Psoas muscle (tissue), 8 donors: ENCODE measurements around the gene ZBTB7C. TPM values are rescaled to one million over a fixed set of nuclear protein-coding genes. Genes with fewer than 3 reads are reported as not detected.
A peak's percentile ranks its signal among the peaks of the same experiment; 100 is the strongest.

ENCODE experiments used
- ATAC-seq, 4 donors: fragments of 200-7000 bp; cut with Tn5 transposase; one replicate each; pipeline ENCODE4 v1.9.1; 2020; ENCODE audit warnings: moderate library complexity in 3 of 4, mild to moderate bottlenecking in 2 of 4
- DNase-seq, 2 donors: peaks; one replicate each; pipeline ENCODE4 v3.0.0-alpha.2; 2020
- H3K27ac ChIP-seq: fragments of 200-600 bp; one replicate; pipeline ENCODE4 v1.8.0; 2022
- H3K27me3 ChIP-seq, 3 donors: fragments of 200-600 bp in 1 of 3; one replicate each; pipeline versions ENCODE4 v1.6.1 to v1.8.0; 2013 to 2022; ENCODE audit warnings: low read length in 2 of 3, mild to moderate bottlenecking in 2 of 3, moderate library complexity in 1 of 3; ENCODE audit not compliant: insufficient read depth in 3 of 3
- H3K36me3 ChIP-seq, 2 donors: fragments of 200-600 bp in 1 of 2; one replicate each; pipeline versions ENCODE4 v1.6.1 to v1.8.0; 2013 to 2022; ENCODE audit warnings: low read depth in 1 of 2, mild to moderate bottlenecking in 1 of 2, moderate library complexity in 1 of 2; ENCODE audit not compliant: insufficient read depth in 1 of 2
- H3K4me1 ChIP-seq: fragments of 200-600 bp; one replicate; pipeline ENCODE4 v1.8.0; 2022
- H3K4me3 ChIP-seq: fragments of 200-600 bp; one replicate; pipeline ENCODE4 v1.8.0; 2022; ENCODE audit warnings: mild to moderate bottlenecking
- H3K9me3 ChIP-seq: fragments of 200-600 bp; one replicate; pipeline ENCODE4 v1.8.0; 2022
- CTCF ChIP-seq: fragments of 200-600 bp; IDR thresholded peaks from one replicate; pipeline ENCODE4 v1.8.0; 2022; ENCODE audit warnings: antibody characterized with exemption
- WGBS, 3 donors: extraction: QIAGEN DNeasy Blood & Tissue Kit; methylation state at CpG; one replicate each; pipeline versions ENCODE4 v1.1.6 to v1.1.7; 2013; 5-methylcytosine and 5-hydroxymethylcytosine counted together
- intact Hi-C, 2 donors: fragments of 100-400 bp; cut with DNase I; formaldehyde crosslinking; loops; one replicate each; pipeline versions ENCODE4 v1.11.0 to v1.14.2; 2022
- polyA plus RNA-seq, 3 donors: library from polyadenylated mRNA; stranded (reverse); fragments of 200-250 nt; gene quantifications; one replicate each; pipeline ENCODE4 v1.2.3, GENCODE V29; 2013
- total RNA-seq, 4 donors: library from RNA; stranded (reverse); fragmentation: NEBNext Ultra II Directional in 2 of 4; extraction: Animal tissue kit (Norgen Biotek cat#: 25700) in 2 of 4; gene quantifications; one replicate each; pipeline versions ENCODE4 v1.2.1 to v1.2.4, GENCODE V29; 2021 to 2023
- donor health status: healthy with polysubstance abuse.
- donor health status: DM: no; HTN: no; CAD: no; lungs with moderate emphysema.
- donor health status: Bipolar disorder and iron deficiency.
- donor health status: healthy.
- donor health status: DM: yes; HTN: yes; CAD: no.
- donor health status: DM: no; HTN: no; CAD: no.
- donor health status: DM: no; HTN: no; CAD: no.
- donor health status: DM: yes; HTN: yes; CAD: no.

ZBTB7C gene
- total and polyA plus RNA-seq, 7 donors, result 0.34 to 2.9 (median 0.78) TPM

- H3K36me3 ChIP-seq, result no peaks in the 10 kb centered on the region
- 53 to 63% (median 55%) methylated on average over 5 of the region's 5 CpGs for WGBS, 3 donors
- peaks cover 6% of the 10 kb centered on the region for H3K9me3 ChIP-seq
- DNase-seq (no peak), ATAC-seq (no peak)
- H3K4me3 ChIP-seq, result no peak overlapping the region
- H3K4me1 ChIP-seq, result no peaks in the 10 kb centered on the region
- no peaks in the 10 kb centered on the region for H3K27me3 ChIP-seq
- H3K27ac ChIP-seq, result no peak overlapping the region
- intact Hi-C loops, result no loop called here
- peak; percentile 31 for TF ChIP-seq CTCF
These were observed 411.8 kb downstream of the ZBTB7C start for GRCh38 chr18:47997338-47997780.

- 15 to 22% (median 15%) methylated on average over 3 of the region's 3 CpGs for WGBS, 3 donors
- intact Hi-C loops, result no loop called here
- Histone ChIP-seq H3K36me3 (no peaks in the 10 kb centered on the region), H3K27ac (no peak overlapping the region), H3K9me3 (peaks cover 6% of the 10 kb centered on the region), H3K27me3 (peaks cover 0 to 1% (median 0%) of the 10 kb centered on the region in 3 donors), H3K4me1 (no peaks in the 10 kb centered on the region), H3K4me3 (no peak overlapping the region)
- no peak for DNase-seq
- ATAC-seq, result no peak
- no peak for TF ChIP-seq CTCF
These were observed 413.1 kb downstream of the ZBTB7C start for GRCh38 chr18:47996091-47996541.

GRCh38 chr18:47995654-47996053 is 413.5 kb downstream of the ZBTB7C start:
- Histone ChIP-seq H3K4me1 (no peaks in the 10 kb centered on the region), H3K27me3 (peaks cover 0 to 1% (median 0%) of the 10 kb centered on the region in 3 donors), H3K9me3 (peaks cover 6% of the 10 kb centered on the region), H3K27ac (no peak overlapping the region), H3K36me3 (no peaks in the 10 kb centered on the region), H3K4me3 (no peak overlapping the region)
- intact Hi-C loops, result no loop called here
- DNase-seq (no peak), ATAC-seq (no peak)
- 37 to 61% (median 38%) methylated on average over 3 of the region's 3 CpGs for WGBS, 3 donors
- TF ChIP-seq CTCF, result no peak

- no peak overlapping the region for H3K27ac ChIP-seq
- H3K27me3 ChIP-seq, result peaks cover 0 to 1% (median 0%) of the 10 kb centered on the region in 3 donors
- peaks cover 6% of the 10 kb centered on the region for H3K9me3 ChIP-seq
- H3K4me1 ChIP-seq, result no peaks in the 10 kb centered on the region
- 64 to 93% (median 89%) methylated on average over 1 of the region's 1 CpG for WGBS, 3 donors
- ATAC-seq (no peak), DNase-seq (no peak)
- H3K36me3 ChIP-seq, result no peaks in the 10 kb centered on the region
- TF ChIP-seq CTCF, result no peak
- intact Hi-C loops, result no loop called here
- H3K4me3 ChIP-seq, result no peak overlapping the region
These were observed 415.8 kb downstream of the ZBTB7C start for GRCh38 chr18:47993409-47993808.

GRCh38 chr18:47992976-47993375 is 416.2 kb downstream of the ZBTB7C start:
- no peak overlapping the region for H3K27ac ChIP-seq
- 58 to 74% (median 73%) methylated on average over 6 of the region's 6 CpGs for WGBS, 3 donors
- TF ChIP-seq CTCF, result no peak
- no peaks in the 10 kb centered on the region for H3K36me3 ChIP-seq
- intact Hi-C loops, result no loop called here
- DNase-seq (no peak), ATAC-seq (no peak)
- peaks cover 6% of the 10 kb centered on the region for H3K9me3 ChIP-seq
- no peaks in the 10 kb centered on the region for H3K4me1 ChIP-seq
- no peak overlapping the region for H3K4me3 ChIP-seq
- H3K27me3 ChIP-seq, result peaks cover 0 to 1% (median 0%) of the 10 kb centered on the region in 3 donors
